Measurements from ENCODE around the gene YTHDC1.
A peak's percentile ranks its signal among the peaks of the same experiment; 100 is the strongest.

The YTHDC1 gene

DNA sequence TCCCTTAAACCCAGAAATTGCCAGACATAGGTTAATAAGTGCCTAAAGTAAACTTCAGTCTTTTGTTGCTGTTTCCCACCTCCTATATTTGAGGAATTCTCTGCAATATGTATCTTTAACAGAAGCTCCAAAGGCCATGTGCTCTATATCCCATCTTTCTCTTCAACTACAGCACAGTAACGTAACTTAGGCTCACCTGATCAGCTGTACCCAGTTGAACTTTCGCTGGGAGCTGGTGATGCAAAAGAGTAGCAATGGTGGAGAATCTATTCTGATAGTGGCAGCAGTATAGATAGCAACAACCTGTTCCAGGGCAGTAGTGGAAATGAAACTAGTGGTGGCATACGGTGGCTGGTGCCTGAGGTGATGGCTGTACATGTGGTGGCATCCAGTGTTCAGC lies 33.2 kb upstream of the YTHDC1 start:
- no peak overlapping the region for H3K4me3 ChIP-seq
- no peak overlapping the region for H3K9ac ChIP-seq (ENCODE audit: insufficient read length)
- no peaks in the 10 kb centered on the region for H3K36me3 ChIP-seq (ENCODE audit: insufficient read depth, low read length)
- DNase-seq (ENCODE audit: low read depth, low spot score), result no peak
- no peaks in the 10 kb centered on the region for H3K9me3 ChIP-seq (ENCODE audit: low read depth, low read length)
- TF ChIP-seq FOXP2 (optimal IDR thresholded peaks at IDR 0.05; ENCODE audit: control extremely low read depth, extremely low read length, insufficient read depth), result no peak
- TF ChIP-seq POLR2AphosphoS5 (IDR thresholded peaks at IDR 0.05; ENCODE audit: borderline replicate concordance, low read depth, low read length), result no peak
- no peak for TF ChIP-seq EZH2 (IDR thresholded peaks at IDR 0.05)
- no peak overlapping the region for H3K27ac ChIP-seq

DNA sequence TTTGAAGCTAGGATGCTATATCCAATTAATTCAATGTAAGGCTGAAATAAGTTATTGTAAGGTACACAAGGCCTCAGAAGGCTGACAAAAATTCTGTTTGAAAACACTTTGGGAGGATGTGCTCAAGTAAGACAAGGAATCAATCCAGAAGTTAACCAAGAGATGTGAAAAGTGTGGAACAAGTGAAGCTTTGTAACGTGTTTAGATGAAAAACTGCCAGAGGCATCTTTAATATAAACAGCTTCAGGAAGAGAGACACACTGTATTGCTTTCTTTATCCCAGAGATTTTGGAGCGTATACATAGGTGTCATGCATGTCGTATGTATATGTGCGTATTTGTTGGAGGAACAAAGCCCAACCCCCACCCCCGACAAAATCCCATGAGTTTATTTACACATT lies 28.3 kb upstream of the YTHDC1 start:
- H3K9me3 ChIP-seq (ENCODE audit: low read depth, low read length), result no peaks in the 10 kb centered on the region
- TF ChIP-seq FOXP2 (optimal IDR thresholded peaks at IDR 0.05; ENCODE audit: control extremely low read depth, extremely low read length, insufficient read depth), result no peak
- no peak for TF ChIP-seq EZH2 (IDR thresholded peaks at IDR 0.05)
- TF ChIP-seq POLR2AphosphoS5 (IDR thresholded peaks at IDR 0.05; ENCODE audit: borderline replicate concordance, low read depth, low read length), result no peak
- H3K36me3 ChIP-seq (ENCODE audit: insufficient read depth, low read length), result no peaks in the 10 kb centered on the region
- DNase-seq (ENCODE audit: low read depth, low spot score), result no peak
- H3K27ac ChIP-seq, result no peak overlapping the region
- no peak overlapping the region for H3K9ac ChIP-seq (ENCODE audit: insufficient read length)
- no peak overlapping the region for H3K4me3 ChIP-seq

DNA sequence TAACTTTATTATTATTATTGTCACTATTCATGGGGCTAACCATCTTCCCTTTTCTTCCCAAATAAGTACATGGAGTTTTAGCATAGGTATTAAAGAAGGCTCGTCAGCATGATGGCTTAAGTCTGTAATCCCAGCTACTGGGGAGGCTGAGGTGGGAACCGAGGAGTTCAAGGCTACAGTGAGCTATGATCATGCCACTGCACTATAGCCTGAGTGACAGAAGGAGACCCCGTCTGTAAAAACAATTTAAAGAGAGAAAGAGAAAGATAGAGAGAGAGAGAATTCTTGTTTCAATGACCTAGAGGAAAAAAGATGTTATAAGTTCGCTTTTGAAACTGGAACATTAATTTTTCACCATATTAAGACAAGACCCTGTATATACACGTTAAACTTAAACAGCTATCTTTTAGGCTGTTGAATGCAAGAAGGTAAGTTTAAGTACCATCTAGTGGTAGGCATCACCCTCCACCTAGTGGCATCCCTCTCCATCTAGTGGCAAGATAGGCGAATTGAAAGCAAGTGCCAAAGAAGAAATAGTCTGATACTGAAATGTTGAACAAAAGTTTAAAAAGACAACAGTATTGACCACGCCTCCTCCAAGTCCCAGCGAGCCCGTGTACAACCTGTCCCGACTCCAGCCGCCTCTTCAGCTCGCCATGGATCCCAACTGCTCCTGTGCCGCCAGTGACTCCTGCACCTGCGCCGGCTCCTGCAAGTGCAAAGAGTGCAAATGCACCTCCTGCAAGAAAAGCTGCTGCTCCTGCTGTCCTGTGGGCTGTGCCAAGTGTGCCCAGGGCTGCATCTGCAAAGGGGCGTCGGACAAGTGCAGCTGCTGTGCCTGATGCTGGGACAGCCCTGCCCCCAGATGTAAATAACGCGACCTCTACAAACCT lies 26.0 kb upstream of the YTHDC1 start:
- no peaks in the 10 kb centered on the region for H3K36me3 ChIP-seq (ENCODE audit: insufficient read depth, low read length)
- H3K27ac ChIP-seq, result no peak overlapping the region
- H3K9me3 ChIP-seq (ENCODE audit: low read depth, low read length), result no peaks in the 10 kb centered on the region
- H3K9ac ChIP-seq (ENCODE audit: insufficient read length), result no peak overlapping the region
- peak; percentile 40 for DNase-seq (ENCODE audit: low read depth, low spot score)
- TF ChIP-seq FOXP2 (optimal IDR thresholded peaks at IDR 0.05; ENCODE audit: control extremely low read depth, extremely low read length, insufficient read depth), result no peak
- TF ChIP-seq EZH2 (IDR thresholded peaks at IDR 0.05), result no peak
- no peak for TF ChIP-seq POLR2AphosphoS5 (IDR thresholded peaks at IDR 0.05; ENCODE audit: borderline replicate concordance, low read depth, low read length)
- H3K4me3 ChIP-seq, result no peak overlapping the region

DNA sequence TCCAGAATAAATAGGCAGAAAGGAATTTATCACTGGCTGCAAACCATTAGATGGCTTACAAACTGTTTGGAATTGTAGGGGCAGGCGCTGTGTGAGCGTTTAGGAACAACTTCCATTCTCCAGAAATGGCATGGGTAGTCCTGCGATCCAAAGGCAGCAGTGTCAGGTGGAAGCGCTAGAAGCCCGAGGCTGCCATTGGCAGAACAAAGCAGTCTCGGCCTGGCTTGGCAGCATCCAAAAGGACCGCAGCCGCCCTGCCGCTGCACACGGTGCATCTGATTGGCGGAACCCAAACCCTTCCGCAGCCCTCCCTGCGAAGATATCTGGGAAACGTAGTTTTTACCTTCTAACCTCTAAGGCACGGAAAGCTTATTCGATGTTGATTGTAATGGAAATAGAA lies 23.6 kb upstream of the YTHDC1 start:
- Histone ChIP-seq H3K27ac (no peak overlapping the region), H3K9ac (ENCODE audit: insufficient read length) (no peak overlapping the region), H3K9me3 (ENCODE audit: low read depth, low read length) (no peaks in the 10 kb centered on the region), H3K4me3 (no peak overlapping the region), H3K36me3 (ENCODE audit: insufficient read depth, low read length) (no peaks in the 10 kb centered on the region)
- DNase-seq (ENCODE audit: low read depth, low spot score), result no peak
- no peak for TF ChIP-seq FOXP2 (optimal IDR thresholded peaks at IDR 0.05; ENCODE audit: control extremely low read depth, extremely low read length, insufficient read depth)
- TF ChIP-seq EZH2 (IDR thresholded peaks at IDR 0.05), result no peak
- no peak for TF ChIP-seq POLR2AphosphoS5 (IDR thresholded peaks at IDR 0.05; ENCODE audit: borderline replicate concordance, low read depth, low read length)

DNA sequence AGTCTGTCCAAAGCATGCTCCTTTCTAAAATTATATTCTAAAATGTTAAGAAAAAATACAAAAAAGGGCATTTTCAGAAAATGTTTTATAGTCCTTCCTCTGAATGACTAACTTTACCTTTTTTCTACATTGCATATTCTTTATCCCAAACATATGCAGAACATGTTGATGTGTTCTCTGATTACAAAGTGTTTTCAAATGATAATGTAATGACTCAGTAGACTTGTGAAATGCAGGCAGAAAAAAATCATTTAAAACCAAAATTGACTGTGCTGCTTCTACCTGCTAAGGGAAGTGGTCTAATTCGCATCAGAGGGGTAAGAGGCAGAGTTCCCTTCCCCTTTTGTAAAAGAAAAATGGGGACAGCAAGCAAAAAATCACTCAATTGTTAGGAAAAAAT lies 22.7 kb upstream of the YTHDC1 start:
- no peak overlapping the region for H3K4me3 ChIP-seq
- no peak for DNase-seq (ENCODE audit: low read depth, low spot score)
- no peaks in the 10 kb centered on the region for H3K36me3 ChIP-seq (ENCODE audit: insufficient read depth, low read length)
- H3K9me3 ChIP-seq (ENCODE audit: low read depth, low read length), result no peaks in the 10 kb centered on the region
- no peak for TF ChIP-seq POLR2AphosphoS5 (IDR thresholded peaks at IDR 0.05; ENCODE audit: borderline replicate concordance, low read depth, low read length)
- no peak overlapping the region for H3K9ac ChIP-seq (ENCODE audit: insufficient read length)
- H3K27ac ChIP-seq, result no peak overlapping the region

DNA sequence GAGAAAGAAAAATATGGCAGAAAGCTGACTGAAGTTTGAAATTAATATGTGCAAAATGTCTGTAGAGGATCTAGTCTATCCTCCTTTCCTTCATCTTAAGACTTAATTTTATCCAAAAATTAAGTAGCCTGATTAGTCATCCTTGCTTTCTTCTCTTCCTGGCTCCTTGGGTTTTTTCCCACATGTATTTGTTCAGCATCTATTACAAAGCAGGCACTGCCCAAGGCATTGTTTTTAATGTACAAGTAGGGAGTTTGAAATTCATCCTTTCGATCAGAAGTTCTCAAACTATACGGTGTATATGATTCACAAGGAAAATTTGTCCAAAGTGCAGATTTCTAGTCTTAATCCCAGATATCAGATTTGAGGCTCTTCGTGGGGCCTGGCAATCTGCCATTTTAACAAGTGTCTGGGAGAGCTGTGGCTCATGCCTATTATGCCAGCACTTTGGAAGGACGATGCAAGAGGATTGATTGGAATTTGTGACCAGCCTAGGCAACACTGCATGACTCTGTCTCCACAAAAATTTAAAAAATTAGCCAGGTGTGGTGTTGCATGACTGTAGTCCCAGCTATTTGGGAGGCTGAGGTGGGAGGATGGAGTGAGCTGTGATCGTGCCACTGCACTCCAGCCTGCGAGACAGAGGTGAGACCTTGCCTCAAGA lies 19.4 kb upstream of the YTHDC1 start:
- H3K27ac ChIP-seq, result 0 out of 2 replicates have a peak overlapping the region, but pooled peaks have one; percentile 26
- TF ChIP-seq EZH2 (IDR thresholded peaks at IDR 0.05), result no peak
- no peak for TF ChIP-seq FOXP2 (optimal IDR thresholded peaks at IDR 0.05; ENCODE audit: control extremely low read depth, extremely low read length, insufficient read depth)
- no peaks in the 10 kb centered on the region for H3K9me3 ChIP-seq (ENCODE audit: low read depth, low read length)
- H3K9ac ChIP-seq (ENCODE audit: insufficient read length), result no peak overlapping the region
- peak overlapping the region; percentile 33; the same call in 1 of the 2 replicates for H3K4me3 ChIP-seq
- no peak for DNase-seq (ENCODE audit: low read depth, low spot score)
- H3K36me3 ChIP-seq (ENCODE audit: insufficient read depth, low read length), result no peaks in the 10 kb centered on the region

DNA sequence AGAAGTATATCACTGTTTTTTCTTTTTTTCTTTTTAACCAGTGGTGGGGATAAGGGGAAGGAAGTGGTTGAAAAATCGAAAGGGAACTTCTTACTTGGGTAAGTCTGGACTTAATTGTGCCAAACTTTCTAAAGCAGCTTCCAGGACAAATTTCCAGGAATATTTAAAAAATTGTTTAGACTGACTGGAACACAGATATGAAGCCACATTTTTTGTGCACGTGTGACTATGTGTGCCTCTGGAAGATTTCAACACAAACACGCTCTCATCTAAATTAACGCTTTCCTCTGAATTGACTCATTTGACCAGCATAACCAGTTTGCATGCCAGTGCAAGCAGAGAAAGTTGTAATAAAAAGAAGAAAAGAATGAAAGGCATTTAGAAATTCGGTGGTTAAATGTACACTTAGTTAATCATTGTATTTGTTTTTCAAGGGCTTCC lies 18.8 kb upstream of the YTHDC1 start:
- 0 out of 2 replicates have a peak overlapping the region, but pooled peaks have one; percentile 26 for H3K27ac ChIP-seq
- no peak for DNase-seq (ENCODE audit: low read depth, low spot score)
- no peak for TF ChIP-seq POLR2AphosphoS5 (IDR thresholded peaks at IDR 0.05; ENCODE audit: borderline replicate concordance, low read depth, low read length)
- TF ChIP-seq FOXP2 (optimal IDR thresholded peaks at IDR 0.05; ENCODE audit: control extremely low read depth, extremely low read length, insufficient read depth), result no peak
- no peak for TF ChIP-seq EZH2 (IDR thresholded peaks at IDR 0.05)

DNA sequence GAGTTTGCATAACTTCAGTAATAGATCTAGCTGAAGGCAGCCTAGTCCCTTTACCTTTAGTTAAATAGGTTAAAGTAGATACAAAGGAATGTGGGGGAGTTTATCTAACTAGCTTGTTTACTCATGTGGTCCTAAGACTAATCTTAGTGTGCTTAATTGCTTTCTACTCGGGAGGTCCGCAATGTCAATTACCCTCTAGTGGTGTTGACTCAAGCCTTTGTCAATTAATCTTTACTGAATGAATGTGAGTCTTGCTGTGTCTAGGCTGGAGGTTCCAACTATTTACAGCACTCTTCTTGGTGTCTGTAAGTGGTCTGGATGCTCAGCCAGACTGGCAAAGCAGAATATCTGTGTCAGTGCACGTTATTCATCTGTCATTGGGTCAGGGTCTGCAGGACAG lies 17.9 kb upstream of the YTHDC1 start:
- Histone ChIP-seq H3K36me3 (ENCODE audit: insufficient read depth, low read length) (no peaks in the 10 kb centered on the region), H3K27ac (no peak overlapping the region), H3K9ac (ENCODE audit: insufficient read length) (no peak overlapping the region), H3K4me3 (no peak overlapping the region), H3K9me3 (ENCODE audit: low read depth, low read length) (no peaks in the 10 kb centered on the region)
- DNase-seq (ENCODE audit: low read depth, low spot score), result no peak
- TF ChIP-seq FOXP2 (optimal IDR thresholded peaks at IDR 0.05; ENCODE audit: control extremely low read depth, extremely low read length, insufficient read depth) (no peak), POLR2AphosphoS5 (IDR thresholded peaks at IDR 0.05; ENCODE audit: borderline replicate concordance, low read depth, low read length) (no peak), EZH2 (IDR thresholded peaks at IDR 0.05) (no peak)

More for the DNA sequence above, 18.8 kb upstream of the YTHDC1 start:
- H3K4me3 ChIP-seq, result peak overlapping the region; percentile 33; the same call in 1 of the 2 replicates
- H3K9ac ChIP-seq (ENCODE audit: insufficient read length), result no peak overlapping the region
- no peaks in the 10 kb centered on the region for H3K9me3 ChIP-seq (ENCODE audit: low read depth, low read length)
- H3K36me3 ChIP-seq (ENCODE audit: insufficient read depth, low read length), result no peaks in the 10 kb centered on the region
